Measurements from ENCODE around the gene KDM2A. TPM values are rescaled to one million over a fixed set of nuclear protein-coding genes. Genes with fewer than 3 reads are reported as not detected.

Gene KDM2A
- total RNA-seq (2021) (117 and 120 TPM in 2 replicates), Bru-seq, nascent RNA (percentile 93 among the genes with signal in this experiment), BruChase-seq, experiment 1, labeled RNA remaining after a 2-hour chase (percentile 90 among the genes with signal in this experiment), BruChase-seq, experiment 2, labeled RNA remaining after a 6-hour chase (percentile 85 among the genes with signal in this experiment)
- long read RNA-seq, full-length matches to known transcripts = 2 of 29 reads
- long read RNA-seq, partial matches to known transcripts = 2 of 29 reads
- long read RNA-seq, other reads (novel, unspliced or antisense) = 25 of 29 reads

DNA sequence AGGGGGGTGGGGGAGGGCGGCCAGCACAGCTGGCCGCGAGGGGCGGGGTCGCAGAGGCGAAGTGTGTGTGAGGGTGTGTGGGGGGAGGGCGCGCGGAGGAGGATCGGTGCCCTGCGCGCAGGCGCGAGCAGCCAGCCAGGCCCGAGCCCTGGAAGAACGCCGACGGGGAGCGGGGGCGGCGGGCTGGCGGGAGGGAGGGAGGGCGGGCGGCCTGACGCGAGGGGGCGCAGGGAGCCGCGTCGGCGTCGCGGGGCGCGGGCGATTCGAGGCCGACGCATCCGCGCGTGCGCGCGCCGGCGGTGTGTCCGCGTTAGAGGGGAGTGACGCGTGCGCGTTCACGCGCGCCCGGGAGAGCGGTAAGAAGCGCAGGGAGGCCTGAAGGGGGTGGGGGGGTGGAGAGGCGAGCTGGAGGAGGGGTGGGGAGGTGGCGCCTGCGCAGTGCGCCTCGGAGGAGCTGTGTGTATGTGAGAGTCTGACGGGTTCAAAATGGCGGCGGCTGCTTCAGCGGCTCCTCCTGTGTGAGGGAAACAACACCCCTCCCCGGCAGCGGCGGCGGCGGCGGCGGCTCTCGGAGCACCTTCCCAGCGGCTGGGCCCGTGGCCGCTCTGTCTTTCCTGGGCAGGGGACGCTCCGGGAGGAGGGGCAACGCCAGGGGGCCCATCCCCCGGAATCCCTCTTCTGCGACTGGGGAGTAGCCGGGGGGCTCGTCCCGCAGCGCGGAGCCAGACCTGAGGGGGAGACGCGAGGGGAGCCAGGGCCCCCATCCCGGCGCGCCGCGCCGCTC lies at the start of gene KDM2A:
Gene KDM2A (plus strand): TSS at position 463 of the 784 bp plus-strand sequence. CDS start 2,054 bp downstream, outside the sequence.
- H3K4me3 ChIP-seq = peak within 1 kb of the TSS; percentile 83
- H3K9me3 ChIP-seq (ENCODE audit: insufficient read depth, low read depth) = no peaks in the 10 kb centered on the region
- no peaks in the 10 kb centered on the region for H3K9me2 ChIP-seq (ENCODE audit: insufficient read depth)
- H3K4me1 ChIP-seq (replicated peaks; ENCODE audit: insufficient read depth) = peaks cover 13% of the 10 kb centered on the region
- peak within 1 kb of the TSS; percentile 92 for H2AFZ ChIP-seq
- peaks cover 38% of the 10 kb centered on the region for H3F3A ChIP-seq (ENCODE audit: insufficient read depth, low read depth)
- no TSS peak for BruUV-seq (replicated peaks)
- peaks cover 47% of the 10 kb centered on the region for H3K79me2 ChIP-seq (ENCODE audit: low read depth)
- H3K27ac ChIP-seq = peak within 1 kb of the TSS; percentile 82
- H3K4me2 ChIP-seq = peak within 1 kb of the TSS; percentile 92
- CTCF ChIA-PET = interaction anchor here (0.6 kb wide), 8 partner anchors 9 to 502 kb away, joined by 3 to 6 read pairs (median 4); no protein-coding TSS in a partner anchor
- no peaks in the 10 kb centered on the region for H3K27me3 ChIP-seq (ENCODE audit: insufficient read depth, low read depth)
- intact Hi-C loops (cut with micrococcal nuclease; ENCODE audit: unreplicated experiment) = loop anchor here (2.0 to 5.0 kb wide), 2 partner anchors 37 to 64 kb away; no protein-coding TSS in a partner anchor
- TF ChIP-seq CTCF (conservative IDR thresholded peaks at IDR 0.05) (no peak), EZH2 (IDR thresholded peaks at IDR 0.05; ENCODE audit: low read depth) (no peak)
- peaks cover 19% of the 10 kb centered on the region for H4K20me1 ChIP-seq (ENCODE audit: insufficient read depth)
- peaks cover 8% of the 10 kb centered on the region for H3K36me3 ChIP-seq (ENCODE audit: low read depth)
- peak; percentile 91 to 98 for DNase-seq
- POLR2A ChIA-PET (ENCODE audit: unreplicated experiment) = interaction anchor here (0.5 to 1.0 kb wide), 10 partner anchors 22 to 269 kb away, joined by 3 to 13 read pairs (median 6); no protein-coding TSS in a partner anchor

GRCh38 chr11:67071420-67072284 lies 47.4 kb upstream of the KDM2A start:
- no peaks in the 10 kb centered on the region for H3K27me3 ChIP-seq (ENCODE audit: insufficient read depth, low read depth)
- H3K4me1 ChIP-seq (replicated peaks; ENCODE audit: insufficient read depth) = peaks cover 8% of the 10 kb centered on the region
- no peaks in the 10 kb centered on the region for H3K9me2 ChIP-seq (ENCODE audit: insufficient read depth)
- ChIA-PET POLR2A (ENCODE audit: unreplicated experiment) (no interaction called here), CTCF (no interaction called here)
- H3K9me3 ChIP-seq (ENCODE audit: insufficient read depth, low read depth) = no peaks in the 10 kb centered on the region
- H3K4me2 ChIP-seq = no peak overlapping the region
- no peak overlapping the region for H3K4me3 ChIP-seq
- H3K79me2 ChIP-seq (ENCODE audit: low read depth) = no peaks in the 10 kb centered on the region
- peak; percentile 68 for TF ChIP-seq CTCF (conservative IDR thresholded peaks at IDR 0.05)
- TF ChIP-seq EZH2 (IDR thresholded peaks at IDR 0.05; ENCODE audit: low read depth) = no peak
- no peaks in the 10 kb centered on the region for H4K20me1 ChIP-seq (ENCODE audit: insufficient read depth)
- H3K36me3 ChIP-seq (ENCODE audit: low read depth) = peaks cover 13% of the 10 kb centered on the region; the same call in 1 of the 2 replicates
- H3F3A ChIP-seq (ENCODE audit: insufficient read depth, low read depth) = peaks cover 19% of the 10 kb centered on the region; the same call in 1 of the 2 replicates
- H3K27ac ChIP-seq = no peak overlapping the region
- DNase-seq = no peak
- intact Hi-C loops (cut with micrococcal nuclease; ENCODE audit: unreplicated experiment) = no loop called here
- H2AFZ ChIP-seq = no peak overlapping the region
- TSS peak; percentile 14 for BruUV-seq (replicated peaks)

GRCh38 chr11:67072295-67072694 lies 46.8 kb upstream of the KDM2A start:
- H3K4me1 ChIP-seq (replicated peaks; ENCODE audit: insufficient read depth) = peaks cover 14% of the 10 kb centered on the region
- no TSS peak for BruUV-seq (replicated peaks)
- TF ChIP-seq CTCF (conservative IDR thresholded peaks at IDR 0.05) (no peak), EZH2 (IDR thresholded peaks at IDR 0.05; ENCODE audit: low read depth) (no peak)
- no peaks in the 10 kb centered on the region for H3K9me3 ChIP-seq (ENCODE audit: insufficient read depth, low read depth)
- ChIA-PET POLR2A (ENCODE audit: unreplicated experiment) (no interaction called here), CTCF (no interaction called here)
- no peak overlapping the region for H2AFZ ChIP-seq
- H3K79me2 ChIP-seq (ENCODE audit: low read depth) = no peaks in the 10 kb centered on the region
- no peak overlapping the region for H3K27ac ChIP-seq
- no peaks in the 10 kb centered on the region for H3K27me3 ChIP-seq (ENCODE audit: insufficient read depth, low read depth)
- H3F3A ChIP-seq (ENCODE audit: insufficient read depth, low read depth) = peaks cover 25% of the 10 kb centered on the region
- no peak overlapping the region for H3K4me3 ChIP-seq
- H3K4me2 ChIP-seq = no peak overlapping the region
- intact Hi-C loops (cut with micrococcal nuclease; ENCODE audit: unreplicated experiment) = no loop called here
- no peaks in the 10 kb centered on the region for H3K9me2 ChIP-seq (ENCODE audit: insufficient read depth)
- H4K20me1 ChIP-seq (ENCODE audit: insufficient read depth) = no peaks in the 10 kb centered on the region
- H3K36me3 ChIP-seq (ENCODE audit: low read depth) = peaks cover 13% of the 10 kb centered on the region; the same call in 1 of the 2 replicates
- DNase-seq = no peak
